DOHH2 (cell line): ENCODE measurements around the gene SLC16A8.
"Not testable (repeated sequence)": the region's sequence is repeated elsewhere in the genome, so short reads cannot be mapped to it uniquely, and the experiment has no call there.

Experiments
- EZH2phosphoT487 ChIP-seq: fragments of 200-600 bp; sonication (generic); IDR thresholded peaks from 2 replicates; pipeline ENCODE4 v1.6.1; 2017; ENCODE audit warnings: borderline replicate concordance, mild to moderate bottlenecking, antibody characterized with exemption, low read length, moderate library complexity, mixed read lengths
- TF ChIP-seq, protein P1 (sequence below): fragments of 200-600 bp; sonication (generic); IDR thresholded peaks from one replicate; pipeline ENCODE4 v1.5.1; 2014; ENCODE audit warnings: antibody characterized with exemption, mild to moderate bottlenecking, low read depth, low read length; ENCODE audit not compliant: poor library complexity, severe bottlenecking

- TF ChIP-seq, protein P1, sequence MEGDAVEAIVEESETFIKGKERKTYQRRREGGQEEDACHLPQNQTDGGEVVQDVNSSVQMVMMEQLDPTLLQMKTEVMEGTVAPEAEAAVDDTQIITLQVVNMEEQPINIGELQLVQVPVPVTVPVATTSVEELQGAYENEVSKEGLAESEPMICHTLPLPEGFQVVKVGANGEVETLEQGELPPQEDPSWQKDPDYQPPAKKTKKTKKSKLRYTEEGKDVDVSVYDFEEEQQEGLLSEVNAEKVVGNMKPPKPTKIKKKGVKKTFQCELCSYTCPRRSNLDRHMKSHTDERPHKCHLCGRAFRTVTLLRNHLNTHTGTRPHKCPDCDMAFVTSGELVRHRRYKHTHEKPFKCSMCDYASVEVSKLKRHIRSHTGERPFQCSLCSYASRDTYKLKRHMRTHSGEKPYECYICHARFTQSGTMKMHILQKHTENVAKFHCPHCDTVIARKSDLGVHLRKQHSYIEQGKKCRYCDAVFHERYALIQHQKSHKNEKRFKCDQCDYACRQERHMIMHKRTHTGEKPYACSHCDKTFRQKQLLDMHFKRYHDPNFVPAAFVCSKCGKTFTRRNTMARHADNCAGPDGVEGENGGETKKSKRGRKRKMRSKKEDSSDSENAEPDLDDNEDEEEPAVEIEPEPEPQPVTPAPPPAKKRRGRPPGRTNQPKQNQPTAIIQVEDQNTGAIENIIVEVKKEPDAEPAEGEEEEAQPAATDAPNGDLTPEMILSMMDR: not testable (repeated sequence)
- not testable (repeated sequence) for TF ChIP-seq EZH2phosphoT487
Measured at GRCh38 chr22:38118747-38119146, 34.8 kb upstream of the SLC16A8 start.
